GM13976 (cell line): ENCODE data around the gene PPIE.
"Not testable (repeated sequence)": the region's sequence is repeated elsewhere in the genome, so short reads cannot be mapped to it uniquely, and the experiment has no call there.

Source experiments
- DNase-seq: peaks from one replicate; pipeline ENCODE4 v3.0.0; 2012; ENCODE audit warnings: low spot score
- CTCF ChIP-seq: IDR thresholded peaks from 2 replicates; pipeline ENCODE4 v1.5.1; 2012; ENCODE audit warnings: borderline replicate concordance, mild to moderate bottlenecking; ENCODE audit not compliant: insufficient read depth; ENCODE audit errors: extremely low read depth, missing control alignments, control extremely low read depth
- in situ Hi-C: fragments of 300-500 bp; cut with MboI; formaldehyde crosslinking; loops from one replicate; pipeline ENCODE4 v1.12.0; 2022; ENCODE audit warnings: low sequenced_read_pairs, mixed read lengths, inconsistent platforms; ENCODE audit not compliant: unreplicated experiment

Gene PPIE

GRCh38 chr1:39788758-39789570 lies 50.3 kb downstream of the PPIE start, which contains the start of gene BMP8B:
BMP8B (minus strand) TSS chr1:39788865; CDS start chr1:39788485, 380 bp downstream.
- DNase-seq = peak; percentile 86
- in situ Hi-C loops = no loop called here
- TF ChIP-seq CTCF = no peak

GRCh38 chr1:39789571-39790110 lies 51.0 kb downstream of the PPIE start:
- no peak for TF ChIP-seq CTCF
- DNase-seq = no peak
- in situ Hi-C loops = no loop called here

GRCh38 chr1:39791838-39792237 lies 53.2 kb downstream of the PPIE start:
- in situ Hi-C loops = no loop called here
- TF ChIP-seq CTCF = no peak
- DNase-seq = no peak

GRCh38 chr1:39795651-39796050 lies 57.0 kb downstream of the PPIE start:
- no peak for DNase-seq
- no peak for TF ChIP-seq CTCF
- in situ Hi-C loops = no loop called here

- in situ Hi-C loops = not testable (repeated sequence)
- peak; percentile 62 for TF ChIP-seq CTCF
- peak; percentile 91 for DNase-seq
Measured at GRCh38 chr1:39798859-39799769, 60.4 kb downstream of the PPIE start.

GRCh38 chr1:39799770-39800470 lies 61.2 kb downstream of the PPIE start:
- peak; percentile 79 for DNase-seq
- in situ Hi-C loops = loop anchor here (25.0 kb wide), 1 partner anchor 112 kb away; the partner anchor contains the start of gene MYCL
- peak; percentile 65 for TF ChIP-seq CTCF
